ENCODE results near the gene FDXR. TPM values are rescaled to one million over a fixed set of nuclear protein-coding genes. Genes with fewer than 3 reads are reported as not detected.
A peak's percentile ranks its signal among the peaks of the same experiment; 100 is the strongest.

FDXR gene
- total RNA-seq, 2 donors from 2014 or later = 13.0 to 17.0 TPM

GRCh38 chr17:74850310-74850709, 22.5 kb downstream of the FDXR start:
- ATAC-seq (no peak), DNase-seq (no peak)
- intact Hi-C loops (cut with DNase I, micrococcal nuclease) = no loop called here

GRCh38 chr17:74848656-74849399, 24.0 kb downstream of the FDXR start:
- no peak for ATAC-seq
- no peak for DNase-seq
- intact Hi-C loops (cut with DNase I, micrococcal nuclease) = no loop called here

GRCh38 chr17:74846621-74847020, 26.2 kb downstream of the FDXR start:
- no peak for DNase-seq
- no peak for ATAC-seq

GRCh38 chr17:74843352-74843627, 29.5 kb downstream of the FDXR start:
- intact Hi-C loops (cut with DNase I, micrococcal nuclease) = no loop called here
- ATAC-seq = no peak
- no peak for DNase-seq

More at GRCh38 chr17:74846621-74847020, 26.2 kb downstream of the FDXR start:
- intact Hi-C loops (cut with DNase I, micrococcal nuclease) = no loop called here

GRCh38 chr17:74842599-74843351, 30.0 kb downstream of the FDXR start:
- DNase-seq = peak; percentile 59 to 80
- ATAC-seq = peak; percentile 92
- intact Hi-C loops (cut with DNase I, micrococcal nuclease) = no loop called here

- DNase-seq (no peak), ATAC-seq (no peak)
- intact Hi-C loops (cut with DNase I, micrococcal nuclease) = no loop called here
These were observed 30.6 kb downstream of the FDXR start for GRCh38 chr17:74842146-74842598.

- ATAC-seq (no peak), DNase-seq (peak; percentile 52 to 65)
- intact Hi-C loops (cut with DNase I, micrococcal nuclease) = no loop called here
These were observed 31.7 kb downstream of the FDXR start for GRCh38 chr17:74840989-74841666.

GRCh38 chr17:74839990-74840852, 32.6 kb downstream of the FDXR start:
- no peak for DNase-seq
- no peak for ATAC-seq
- intact Hi-C loops (cut with DNase I, micrococcal nuclease) = no loop called here

- intact Hi-C loops (cut with DNase I, micrococcal nuclease) = no loop called here
- no peak for DNase-seq
- ATAC-seq = no peak
These were observed 34.5 kb downstream of the FDXR start for GRCh38 chr17:74838274-74838673.

- ATAC-seq (no peak), DNase-seq (no peak)
- intact Hi-C loops (cut with DNase I, micrococcal nuclease) = no loop called here
These were observed 35.9 kb downstream of the FDXR start for GRCh38 chr17:74836691-74837467.

GRCh38 chr17:74836191-74836590, 36.6 kb downstream of the FDXR start:
- intact Hi-C loops (cut with DNase I, micrococcal nuclease) = no loop called here
- ATAC-seq = no peak
- no peak for DNase-seq

GRCh38 chr17:74833501-74834377, 39.1 kb downstream of the FDXR start:
- DNase-seq = peak in 1 of 2 donors; percentile 23
- no peak for ATAC-seq
- intact Hi-C loops (cut with DNase I, micrococcal nuclease) = no loop called here

GRCh38 chr17:74832421-74832820, 40.4 kb downstream of the FDXR start:
- no peak for DNase-seq
- ATAC-seq = peak; percentile 24
- intact Hi-C loops (cut with DNase I, micrococcal nuclease) = no loop called here

- ATAC-seq (peak; percentile 79), DNase-seq (no peak)
- intact Hi-C loops (cut with DNase I, micrococcal nuclease) = no loop called here
These were observed 41.2 kb downstream of the FDXR start for GRCh38 chr17:74831444-74832146.

- DNase-seq (no peak), ATAC-seq (no peak)
- intact Hi-C loops (cut with DNase I, micrococcal nuclease) = no loop called here
These were observed 41.9 kb downstream of the FDXR start for GRCh38 chr17:74830861-74831260.

- intact Hi-C loops (cut with DNase I, micrococcal nuclease) = no loop called here
- DNase-seq (no peak), ATAC-seq (no peak)
These were observed 45.0 kb downstream of the FDXR start for GRCh38 chr17:74827800-74828199.
